Iris pigment epithelial cell (primary cell): Measurements from ENCODE around the gene DNAJC25.
"Not testable (repeated sequence)": the region's sequence is repeated elsewhere in the genome, so short reads cannot be mapped to it uniquely, and the experiment has no call there.

Experiments used
- DNase-seq: peaks from one replicate; pipeline ENCODE4 v3.0.0-alpha.2; 2011; ENCODE audit warnings: low read depth

The DNAJC25 gene

GRCh38 chr9:111631214-111631971 lies at the start of gene DNAJC25:
Gene DNAJC25 (plus strand): TSS chr9:111631334. CDS start chr9:111631408, 74 bp downstream.
- peak; percentile 99 for DNase-seq

- DNase-seq, result peak; percentile 50
These were observed 48.2 kb upstream of the DNAJC25 start for GRCh38 chr9:111582888-111583287.

GRCh38 chr9:111586378-111586777 lies 44.8 kb upstream of the DNAJC25 start:
- DNase-seq, result no peak

GRCh38 chr9:111588846-111589245 lies 42.3 kb upstream of the DNAJC25 start:
- DNase-seq, result no peak

GRCh38 chr9:111597852-111598732 lies 33.0 kb upstream of the DNAJC25 start:
- peak; percentile 72 for DNase-seq

- DNase-seq, result peak; percentile 78
These were observed 32.4 kb upstream of the DNAJC25 start for GRCh38 chr9:111598733-111599091.

GRCh38 chr9:111599092-111599954 lies 31.8 kb upstream of the DNAJC25 start, which contains the start of gene PTGR1:
Gene PTGR1 (minus strand): TSS chr9:111599647. CDS start chr9:111597422, 2,225 bp downstream.
- DNase-seq, result peak; percentile 92

- DNase-seq, result no peak
These were observed 31.2 kb upstream of the DNAJC25 start for GRCh38 chr9:111599955-111600343.

- peak; percentile 85 for DNase-seq
These were observed 29.7 kb upstream of the DNAJC25 start for GRCh38 chr9:111601237-111602018.

- DNase-seq, result no peak
These were observed 28.1 kb upstream of the DNAJC25 start for GRCh38 chr9:111603041-111603440.

GRCh38 chr9:111604054-111604615 lies 27.0 kb upstream of the DNAJC25 start:
- no peak for DNase-seq

- no peak for DNase-seq
These were observed 26.0 kb upstream of the DNAJC25 start for GRCh38 chr9:111605041-111605559.

GRCh38 chr9:111610149-111610548 lies 21.0 kb upstream of the DNAJC25 start:
- DNase-seq, result no peak

GRCh38 chr9:111610845-111611244 lies 20.3 kb upstream of the DNAJC25 start:
- no peak for DNase-seq

GRCh38 chr9:111613436-111614040 lies 17.6 kb upstream of the DNAJC25 start:
- DNase-seq, result no peak

GRCh38 chr9:111615928-111616327 lies 15.2 kb upstream of the DNAJC25 start:
- DNase-seq, result peak; percentile 19

- DNase-seq, result not testable (repeated sequence)
These were observed 13.8 kb upstream of the DNAJC25 start for GRCh38 chr9:111617349-111617748.

- peak; percentile 54 for DNase-seq
These were observed 9.1 kb upstream of the DNAJC25 start for GRCh38 chr9:111621895-111622480.

GRCh38 chr9:111622626-111623025 lies 8.5 kb upstream of the DNAJC25 start:
- DNase-seq, result peak; percentile 67
